Suprapubic skin (tissue), 4 donors: Measurements from ENCODE around the gene CAVIN3. TPM values are rescaled to one million over a fixed set of nuclear protein-coding genes. Genes with fewer than 3 reads are reported as not detected.

Experiments used
- DNase-seq, 2 donors: peaks; one replicate each; pipeline ENCODE4 v3.0.0-alpha.2; 2019; ENCODE audit warnings: low spot score in 2 of 2
- H3K27ac ChIP-seq: fragments of 200-600 bp; sonication (generic); one replicate; pipeline ENCODE4 v1.5.1; 2019
- H3K27me3 ChIP-seq: fragments of 200-600 bp; sonication (generic); one replicate; pipeline ENCODE4 v1.5.1; 2019
- H3K36me3 ChIP-seq: fragments of 200-600 bp; sonication (generic); one replicate; pipeline ENCODE4 v1.5.1; 2019
- H3K4me1 ChIP-seq: fragments of 200-600 bp; sonication (generic); one replicate; pipeline ENCODE4 v1.5.1; 2019
- H3K4me3 ChIP-seq: fragments of 200-600 bp; sonication (generic); one replicate; pipeline ENCODE4 v1.5.1; 2019; ENCODE audit warnings: mild to moderate bottlenecking
- H3K9me3 ChIP-seq: fragments of 200-600 bp; sonication (generic); one replicate; pipeline ENCODE4 v1.5.1; 2019
- EP300 ChIP-seq: sonication (generic); formaldehyde crosslinking; IDR thresholded peaks from one replicate; pipeline ENCODE4 v1.6.1; 2017; ENCODE audit warnings: antibody characterized with exemption
- POLR2A ChIP-seq, 2 donors: fragments of 450-650 bp; IDR thresholded peaks; one replicate each; pipeline ENCODE4 v1.6.1; 2017; ENCODE audit warnings: antibody characterized with exemption in 2 of 2, mild to moderate bottlenecking in 2 of 2, moderate library complexity in 2 of 2
- POLR2AphosphoS5 ChIP-seq, 3 donors: sonication (generic); formaldehyde crosslinking; IDR thresholded peaks; one replicate each; pipeline ENCODE4 v1.6.1; 2017; ENCODE audit warnings: antibody characterized with exemption in 3 of 3
- WGBS: methylation state at CpG from one replicate; pipeline ENCODE4 v1.1.5; 2018; 5-methylcytosine and 5-hydroxymethylcytosine counted together
- total RNA-seq, 4 donors: library from RNA; depleted of rRNA; stranded (reverse); fragments of >200 nt; gene quantifications; one replicate each; pipeline ENCODE4 v1.1.0, GENCODE V29; 2016
- TF ChIP-seq, protein P1 (sequence below), 2 donors: fragments of 200-600 bp in 1 of 2; fragments of 450-650 bp in 1 of 2; sonication (generic) in 1 of 2; IDR thresholded peaks; one replicate each; pipeline ENCODE4 v1.5.1; 2016 to 2019; ENCODE audit warnings: antibody characterized with exemption in 2 of 2, mild to moderate bottlenecking in 1 of 2, moderate library complexity in 1 of 2

The CAVIN3 gene
- total RNA-seq, 4 donors from 2014 or later: 28.1 to 51.6 (median 36.7) TPM

DNA sequence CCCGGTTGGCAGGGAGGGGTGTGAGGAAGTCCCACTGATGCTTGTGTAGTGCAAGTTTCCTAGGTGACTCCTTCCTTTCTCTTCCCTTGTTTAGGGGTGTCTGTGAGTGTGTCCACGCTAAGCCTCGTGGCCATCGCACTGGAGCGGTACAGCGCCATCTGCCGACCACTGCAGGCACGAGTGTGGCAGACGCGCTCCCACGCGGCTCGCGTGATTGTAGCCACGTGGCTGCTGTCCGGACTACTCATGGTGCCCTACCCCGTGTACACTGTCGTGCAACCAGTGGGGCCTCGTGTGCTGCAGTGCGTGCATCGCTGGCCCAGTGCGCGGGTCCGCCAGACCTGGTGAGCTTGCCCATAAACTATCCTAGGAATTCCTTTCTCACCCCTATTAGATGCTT is 50.3 kb downstream of the CAVIN3 start:
- H3K27me3 ChIP-seq: no peaks in the 10 kb centered on the region
- H3K9me3 ChIP-seq: no peaks in the 10 kb centered on the region
- no peaks in the 10 kb centered on the region for H3K4me1 ChIP-seq
- 90% methylated on average over 24 of the region's 24 CpGs for WGBS
- TF ChIP-seq POLR2AphosphoS5 (IDR thresholded peaks at IDR 0.05) (no peak), POLR2A (IDR thresholded peaks at IDR 0.05) (no peak), EP300 (no peak)
- TF ChIP-seq, protein P1, sequence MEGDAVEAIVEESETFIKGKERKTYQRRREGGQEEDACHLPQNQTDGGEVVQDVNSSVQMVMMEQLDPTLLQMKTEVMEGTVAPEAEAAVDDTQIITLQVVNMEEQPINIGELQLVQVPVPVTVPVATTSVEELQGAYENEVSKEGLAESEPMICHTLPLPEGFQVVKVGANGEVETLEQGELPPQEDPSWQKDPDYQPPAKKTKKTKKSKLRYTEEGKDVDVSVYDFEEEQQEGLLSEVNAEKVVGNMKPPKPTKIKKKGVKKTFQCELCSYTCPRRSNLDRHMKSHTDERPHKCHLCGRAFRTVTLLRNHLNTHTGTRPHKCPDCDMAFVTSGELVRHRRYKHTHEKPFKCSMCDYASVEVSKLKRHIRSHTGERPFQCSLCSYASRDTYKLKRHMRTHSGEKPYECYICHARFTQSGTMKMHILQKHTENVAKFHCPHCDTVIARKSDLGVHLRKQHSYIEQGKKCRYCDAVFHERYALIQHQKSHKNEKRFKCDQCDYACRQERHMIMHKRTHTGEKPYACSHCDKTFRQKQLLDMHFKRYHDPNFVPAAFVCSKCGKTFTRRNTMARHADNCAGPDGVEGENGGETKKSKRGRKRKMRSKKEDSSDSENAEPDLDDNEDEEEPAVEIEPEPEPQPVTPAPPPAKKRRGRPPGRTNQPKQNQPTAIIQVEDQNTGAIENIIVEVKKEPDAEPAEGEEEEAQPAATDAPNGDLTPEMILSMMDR (IDR thresholded peaks at IDR 0.05): no peak
- H3K4me3 ChIP-seq: no peak overlapping the region
- H3K27ac ChIP-seq: no peak overlapping the region
- H3K36me3 ChIP-seq: no peaks in the 10 kb centered on the region
- DNase-seq: no peak

Other genes starting within 250 kb of the CAVIN3 start
- not detected for gene OR56B4, start 212.8 kb downstream of the CAVIN3 start, total RNA-seq
- not detected for gene OR52B2, start 150.2 kb downstream of the CAVIN3 start, total RNA-seq
- not detected for gene OR52W1, start 121.3 kb downstream of the CAVIN3 start, total RNA-seq
- gene C11orf42, start 114.9 kb downstream of the CAVIN3 start, total RNA-seq: not detected
- gene FHIP1B, start 85.9 kb downstream of the CAVIN3 start, total RNA-seq: 100 to 1,000 TPM in 2 of 4 donors, 10 to 100 TPM in 2; 67.8 to 133 (median 90.9) TPM
- gene CNGA4, start 81.4 kb downstream of the CAVIN3 start, total RNA-seq: not detected
- 1 to 10 TPM in 1 of 4 donors, under 1 TPM in 1, not detected in 2; 0.25 to 3.0 TPM for gene CCKBR, start 60.7 kb downstream of the CAVIN3 start, total RNA-seq
- 10 to 100 TPM; 25.0 to 45.5 (median 40.8) TPM for gene SMPD1, start 70.0 kb upstream of the CAVIN3 start, total RNA-seq
- gene APBB1, start 98.6 kb upstream of the CAVIN3 start, total RNA-seq: 10 to 100 TPM; 15.8 to 26.2 (median 17.2) TPM
- 10 to 100 TPM in 1 of 4 donors, 1 to 10 TPM in 2, under 1 TPM in 1; 0.47 to 15.5 (median 1.3) TPM for gene HPX, start 120.5 kb upstream of the CAVIN3 start, total RNA-seq
- gene TRIM3, start 153.4 kb upstream of the CAVIN3 start, total RNA-seq: 10 to 100 TPM; 20.0 to 40.2 (median 32.2) TPM
- gene ARFIP2, start 160.8 kb upstream of the CAVIN3 start, total RNA-seq: 10 to 100 TPM; 66.3 to 87.5 (median 83.4) TPM
- gene TIMM10B, start 161.0 kb upstream of the CAVIN3 start, total RNA-seq: 10 to 100 TPM; 23.0 to 54.6 (median 32.0) TPM
- 10 to 100 TPM in 2 of 4 donors, 1 to 10 TPM in 2; 6.2 to 32.0 (median 9.6) TPM for gene DNHD1, start 176.8 kb upstream of the CAVIN3 start, total RNA-seq